Measurements from ENCODE around the gene WWOX.

DNA sequence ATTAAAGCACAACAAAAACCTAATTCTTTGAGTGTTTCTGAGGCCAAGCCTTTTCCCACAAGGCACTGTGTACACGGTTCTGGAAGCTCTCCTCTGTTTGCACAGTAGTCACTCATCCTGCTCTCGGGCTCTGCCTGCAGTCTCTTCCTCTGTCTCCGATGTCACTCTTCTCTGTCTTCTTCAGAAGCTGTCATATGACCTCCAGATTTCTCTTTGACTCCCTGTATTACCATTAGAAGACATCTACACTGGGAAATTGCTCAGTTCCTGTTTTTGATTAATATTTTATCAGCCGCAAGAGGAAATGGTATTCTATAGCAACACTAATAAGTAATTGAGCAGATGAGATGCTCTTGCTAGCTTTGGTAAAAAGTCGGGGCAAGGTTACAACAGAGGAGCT lies 422.9 kb downstream of the WWOX start:
- TF ChIP-seq POLR2A (IDR thresholded peaks at IDR 0.05; ENCODE audit: low read length) (no peak), GATA1 (IDR thresholded peaks at IDR 0.05; ENCODE audit: low read depth, low read length) (no peak)
